GM10847 (cell line): ENCODE results near the gene RASA2.

Source experiments
- POLR2A ChIP-seq: IDR thresholded peaks from 2 replicates; pipeline ENCODE4 v1.6.1; 2011; ENCODE audit not compliant: insufficient read length; ENCODE audit errors: extremely low read depth

The RASA2 gene

GRCh38 chr3:141618938-141619337 is 132.1 kb downstream of the RASA2 start:
- TF ChIP-seq POLR2A = no peak

GRCh38 chr3:141619450-141619849 is 132.6 kb downstream of the RASA2 start:
- no peak for TF ChIP-seq POLR2A

- no peak for TF ChIP-seq POLR2A
Measured at GRCh38 chr3:141623691-141624090, 136.9 kb downstream of the RASA2 start.

GRCh38 chr3:141625506-141625905 is 138.7 kb downstream of the RASA2 start:
- no peak for TF ChIP-seq POLR2A

- no peak for TF ChIP-seq POLR2A
Measured at GRCh38 chr3:141629976-141630375, 143.1 kb downstream of the RASA2 start.

- TF ChIP-seq POLR2A = no peak
Measured at GRCh38 chr3:141632779-141633374, 146.1 kb downstream of the RASA2 start.

- no peak for TF ChIP-seq POLR2A
Measured at GRCh38 chr3:141642215-141642614, 155.4 kb downstream of the RASA2 start.

- no peak for TF ChIP-seq POLR2A
Measured at GRCh38 chr3:141643391-141643790, 156.6 kb downstream of the RASA2 start.

- no peak for TF ChIP-seq POLR2A
Measured at GRCh38 chr3:141643796-141644195, 157.0 kb downstream of the RASA2 start.

GRCh38 chr3:141644931-141645330 is 158.1 kb downstream of the RASA2 start:
- TF ChIP-seq POLR2A = no peak

- TF ChIP-seq POLR2A = no peak
Measured at GRCh38 chr3:141646760-141647561, 160.1 kb downstream of the RASA2 start.

- TF ChIP-seq POLR2A = no peak
Measured at GRCh38 chr3:141647562-141647915, 160.7 kb downstream of the RASA2 start.

- no peak for TF ChIP-seq POLR2A
Measured at GRCh38 chr3:141648055-141648910, 161.5 kb downstream of the RASA2 start.

GRCh38 chr3:141649871-141650270 is 163.0 kb downstream of the RASA2 start:
- TF ChIP-seq POLR2A = no peak

- no peak for TF ChIP-seq POLR2A
Measured at GRCh38 chr3:141650783-141651182, 164.0 kb downstream of the RASA2 start.

GRCh38 chr3:141651409-141651808 is 164.6 kb downstream of the RASA2 start:
- TF ChIP-seq POLR2A = no peak
